Activated naive CD4-positive, alpha-beta T cell treated with anti-CD3 and anti-CD28 coated beads for 36 hours (primary cell): ENCODE measurements around the gene ZER1. TPM values are rescaled to one million over a fixed set of nuclear protein-coding genes. Genes with fewer than 3 reads are reported as not detected.
"Not testable (repeated sequence)": the region's sequence is repeated elsewhere in the genome, so short reads cannot be mapped to it uniquely, and the experiment has no call there.

Experiments used
- CTCF ChIA-PET: fragments of 350-600 bp; sonication (Branson Sonifier 250); formaldehyde crosslinking; loops from one replicate; lab custom pipeline; 2021; ENCODE audit warnings: antibody characterized with exemption; lab: Charles Lee
- DNase-seq: peaks from one replicate; pipeline ENCODE4 v3.0.0-alpha.2; 2020
- H3K27ac Mint-ChIP-seq: one replicate; pipeline ENCODE4 v1.8.0; 2021; ENCODE audit warnings: mild to moderate bottlenecking, mixed read lengths
- H3K27me3 Mint-ChIP-seq: one replicate; pipeline ENCODE4 v1.8.0; 2021; ENCODE audit warnings: low read depth, mixed read lengths
- H3K36me3 Mint-ChIP-seq: one replicate; pipeline ENCODE4 v1.8.0; 2021; ENCODE audit warnings: low read depth, mixed read lengths
- H3K4me1 Mint-ChIP-seq: one replicate; pipeline ENCODE4 v1.8.0; 2021; ENCODE audit warnings: low read depth, mixed read lengths
- H3K4me3 Mint-ChIP-seq: one replicate; pipeline ENCODE4 v1.8.0; 2021; ENCODE audit warnings: mild to moderate bottlenecking, moderate library complexity, mixed read lengths
- H3K9me3 Mint-ChIP-seq: one replicate; pipeline ENCODE4 v1.8.0; 2021; ENCODE audit warnings: mixed read lengths
- intact Hi-C: fragments of 100-400 bp; cut with micrococcal nuclease; formaldehyde crosslinking; loops from one replicate; pipeline ENCODE4 v1.15.1; 2023
- total RNA-seq, 2 experiments: library from RNA; stranded (reverse); gene quantifications; one replicate each; pipeline ENCODE4 v1.2.3, GENCODE V29; 2021

ZER1 gene
- total RNA-seq, 2 experiments from 2014 or later, result 9.9 to 11.0 TPM

DNA sequence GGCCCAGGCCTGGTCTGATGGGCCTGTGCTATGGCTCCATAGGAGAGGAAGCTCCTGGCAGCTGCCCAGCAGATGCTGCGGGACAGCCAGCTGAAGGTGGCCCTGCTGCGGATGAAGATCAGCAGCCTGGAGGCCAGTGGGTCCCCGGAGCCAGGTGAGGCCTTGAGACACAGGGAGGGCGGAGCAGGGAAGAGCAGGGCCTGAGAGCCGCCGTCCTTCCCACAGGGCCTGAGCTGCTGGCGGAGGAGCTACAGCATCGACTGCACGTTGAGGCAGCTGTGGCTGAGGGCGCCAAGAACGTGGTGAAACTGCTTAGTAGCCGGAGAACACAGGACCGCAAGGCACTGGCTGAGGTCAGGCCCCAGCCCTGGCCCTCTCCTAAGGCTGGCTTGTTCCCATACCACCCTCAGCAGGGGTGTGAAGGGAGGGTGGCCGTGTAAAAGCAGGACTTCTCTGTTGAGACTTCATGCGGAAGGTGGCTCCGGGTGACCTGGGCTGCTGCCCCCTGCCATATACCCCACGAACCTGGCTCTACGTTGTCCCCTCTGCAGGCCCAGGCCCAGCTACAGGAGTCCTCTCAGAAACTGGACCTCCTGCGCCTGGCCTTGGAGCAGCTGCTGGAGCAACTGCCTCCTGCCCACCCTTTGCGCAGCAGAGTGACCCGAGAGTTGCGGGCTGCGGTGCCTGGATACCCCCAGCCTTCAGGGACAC is 64.9 kb downstream of the ZER1 start:
- Mint-ChIP-seq H3K36me3 (no peaks in the 10 kb centered on the region), H3K4me3 (no peak overlapping the region), H3K9me3 (no peaks in the 10 kb centered on the region), H3K4me1 (peaks cover 7% of the 10 kb centered on the region), H3K27ac (no peak overlapping the region), H3K27me3 (no peaks in the 10 kb centered on the region)
- CTCF ChIA-PET, result interaction anchor here (0.5 to 1.7 kb wide), 4 partner anchors 10 to 399 kb away, joined by 3 to 5 read pairs (median 4); no protein-coding TSS in a partner anchor
- no peak for DNase-seq
- intact Hi-C loops, result no loop called here

DNA sequence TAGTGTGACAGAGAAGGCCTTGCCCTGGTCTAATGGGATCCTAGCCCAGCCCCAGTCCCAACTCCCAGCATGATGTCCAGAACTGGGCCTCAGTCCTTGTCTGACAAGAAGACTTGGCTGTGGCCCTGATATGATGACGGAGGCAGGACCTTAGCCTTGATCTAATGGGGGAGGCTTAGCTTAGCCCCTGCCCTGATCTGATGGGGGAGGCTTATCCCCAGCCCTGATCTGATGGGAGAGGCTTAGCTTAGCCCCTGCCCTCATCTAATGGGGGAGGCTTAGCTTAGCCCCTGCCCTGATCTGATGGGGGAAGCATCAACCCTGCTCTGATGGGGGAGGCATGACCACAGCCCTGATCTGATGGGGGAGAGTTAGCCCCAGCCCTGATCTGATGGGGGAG is 65.7 kb downstream of the ZER1 start:
- H3K4me1 Mint-ChIP-seq, result peaks cover 13% of the 10 kb centered on the region
- H3K27ac Mint-ChIP-seq, result no peak overlapping the region
- no peaks in the 10 kb centered on the region for H3K27me3 Mint-ChIP-seq
- intact Hi-C loops, result no loop called here
- CTCF ChIA-PET, result interaction anchor here (0.5 to 1.7 kb wide), 3 partner anchors 9 to 400 kb away, joined by 4 to 5 read pairs (median 4); no protein-coding TSS in a partner anchor
- no peak overlapping the region for H3K4me3 Mint-ChIP-seq
- no peaks in the 10 kb centered on the region for H3K9me3 Mint-ChIP-seq
- H3K36me3 Mint-ChIP-seq, result no peaks in the 10 kb centered on the region
- no peak for DNase-seq

DNA sequence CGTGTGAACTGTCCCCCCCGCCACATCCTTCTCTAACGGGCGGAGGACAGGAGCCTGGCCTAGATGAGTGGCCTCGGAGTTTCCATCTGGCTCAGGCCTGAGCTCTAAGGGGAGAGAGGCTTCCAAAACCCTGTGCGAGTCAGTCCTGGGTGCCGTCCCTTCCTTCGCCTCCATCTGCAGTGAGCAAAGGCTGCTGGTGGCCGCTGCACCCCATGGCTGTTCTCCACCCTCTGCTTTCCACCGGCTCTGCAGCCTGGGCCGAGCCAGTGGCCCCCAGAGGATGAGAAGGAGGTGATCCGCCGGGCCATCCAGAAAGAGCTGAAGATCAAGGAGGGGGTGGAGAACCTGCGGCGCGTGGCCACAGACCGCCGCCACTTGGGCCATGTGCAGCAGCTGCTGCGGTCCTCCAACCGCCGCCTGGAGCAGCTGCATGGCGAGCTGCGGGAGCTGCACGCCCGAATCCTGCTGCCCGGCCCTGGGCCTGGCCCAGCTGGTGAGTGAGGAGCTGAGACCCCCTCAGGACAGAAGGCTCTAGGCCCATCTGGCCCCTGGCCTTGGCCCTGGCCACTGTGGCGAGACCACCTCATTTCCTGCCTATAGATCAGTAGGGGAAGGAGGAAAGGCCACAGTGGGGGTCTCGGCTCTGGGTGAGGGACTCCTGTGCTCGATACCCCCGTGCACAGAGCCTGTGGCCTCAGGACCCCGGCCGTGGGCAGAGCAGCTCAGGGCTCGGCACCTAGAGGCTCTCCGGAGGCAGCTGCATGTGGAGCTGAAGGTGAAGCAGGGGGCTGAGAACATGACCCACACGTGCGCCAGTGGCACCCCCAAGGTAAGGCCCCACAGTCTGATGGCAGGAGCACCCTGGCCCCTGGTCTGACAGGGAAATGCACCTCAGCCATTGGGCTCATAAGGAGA is 66.4 kb downstream of the ZER1 start:
- Mint-ChIP-seq H3K27ac (no peak overlapping the region), H3K36me3 (no peaks in the 10 kb centered on the region), H3K27me3 (no peaks in the 10 kb centered on the region), H3K4me1 (peaks cover 13% of the 10 kb centered on the region), H3K9me3 (no peaks in the 10 kb centered on the region), H3K4me3 (no peak overlapping the region)
- intact Hi-C loops, result no loop called here
- DNase-seq, result no peak
- CTCF ChIA-PET, result interaction anchor here (0.8 to 1.9 kb wide), 3 partner anchors 8 to 401 kb away, joined by 4 to 5 read pairs (median 5); partner anchors contain the start of gene ZDHHC12

- no peaks in the 10 kb centered on the region for H3K27me3 Mint-ChIP-seq
- no peaks in the 10 kb centered on the region for H3K36me3 Mint-ChIP-seq
- peak overlapping the region; percentile 34 for H3K4me3 Mint-ChIP-seq
- H3K4me1 Mint-ChIP-seq, result peaks cover 13% of the 10 kb centered on the region
- H3K9me3 Mint-ChIP-seq, result no peaks in the 10 kb centered on the region
- CTCF ChIA-PET, result interaction anchor here (1.9 kb wide), 1 partner anchor 21 kb away, joined by 5 read pairs; the partner anchor contains the start of gene ZDHHC12
- H3K27ac Mint-ChIP-seq, result no peak overlapping the region
- intact Hi-C loops, result no loop called here
- DNase-seq, result no peak
Measured at GRCh38 chr9:128704356-128704670, 67.4 kb downstream of the ZER1 start.

DNA sequence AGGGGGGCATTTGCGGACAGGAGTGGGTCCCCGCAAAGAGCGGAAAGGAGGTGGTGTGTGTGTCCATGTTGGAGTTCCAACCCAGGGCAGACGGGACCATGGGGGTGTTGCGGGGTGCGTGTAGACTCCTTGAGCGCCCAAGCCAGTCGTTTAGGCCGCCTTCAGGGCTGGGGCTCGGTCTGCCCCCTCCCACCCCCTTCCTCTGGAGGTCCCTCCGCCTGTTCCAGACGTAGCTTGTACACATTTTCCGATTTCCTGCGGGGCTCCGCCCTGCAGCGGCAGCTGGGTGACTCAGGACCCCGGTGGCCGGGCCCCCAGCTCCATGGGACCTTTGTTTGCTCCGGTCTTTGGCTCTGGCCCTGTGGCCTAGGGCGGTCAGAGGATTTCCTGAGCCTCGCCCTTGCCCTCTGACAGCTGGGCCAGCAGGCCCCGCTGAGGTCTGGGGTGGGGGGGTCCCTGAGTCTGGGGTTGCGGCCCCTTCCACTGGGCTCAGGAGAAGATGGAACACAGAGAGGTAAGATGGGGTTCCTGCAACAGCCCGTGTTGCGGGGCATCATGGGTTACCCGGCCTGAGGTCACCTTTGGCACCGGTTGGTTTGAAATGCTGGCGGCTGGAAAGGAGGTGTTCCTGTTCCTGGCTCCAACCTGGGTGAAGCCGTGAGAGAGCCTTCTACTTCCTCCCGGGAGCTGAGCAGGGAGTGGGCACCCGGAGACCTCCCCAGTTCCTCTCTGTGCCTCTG is 67.9 kb downstream of the ZER1 start:
- CTCF ChIA-PET, result interaction anchor here (1.9 kb wide), 1 partner anchor 21 kb away, joined by 5 read pairs; the partner anchor contains the start of gene ZDHHC12
- H3K9me3 Mint-ChIP-seq, result no peaks in the 10 kb centered on the region
- H3K4me3 Mint-ChIP-seq, result peak overlapping the region; percentile 72
- H3K27me3 Mint-ChIP-seq, result no peaks in the 10 kb centered on the region
- intact Hi-C loops, result loop anchor here (2.0 kb wide), 1 partner anchor 115 kb away; the partner anchor contains the start of gene ENDOG
- H3K27ac Mint-ChIP-seq, result no peak overlapping the region
- DNase-seq, result no peak
- no peaks in the 10 kb centered on the region for H3K36me3 Mint-ChIP-seq
- peaks cover 13% of the 10 kb centered on the region for H3K4me1 Mint-ChIP-seq

DNA sequence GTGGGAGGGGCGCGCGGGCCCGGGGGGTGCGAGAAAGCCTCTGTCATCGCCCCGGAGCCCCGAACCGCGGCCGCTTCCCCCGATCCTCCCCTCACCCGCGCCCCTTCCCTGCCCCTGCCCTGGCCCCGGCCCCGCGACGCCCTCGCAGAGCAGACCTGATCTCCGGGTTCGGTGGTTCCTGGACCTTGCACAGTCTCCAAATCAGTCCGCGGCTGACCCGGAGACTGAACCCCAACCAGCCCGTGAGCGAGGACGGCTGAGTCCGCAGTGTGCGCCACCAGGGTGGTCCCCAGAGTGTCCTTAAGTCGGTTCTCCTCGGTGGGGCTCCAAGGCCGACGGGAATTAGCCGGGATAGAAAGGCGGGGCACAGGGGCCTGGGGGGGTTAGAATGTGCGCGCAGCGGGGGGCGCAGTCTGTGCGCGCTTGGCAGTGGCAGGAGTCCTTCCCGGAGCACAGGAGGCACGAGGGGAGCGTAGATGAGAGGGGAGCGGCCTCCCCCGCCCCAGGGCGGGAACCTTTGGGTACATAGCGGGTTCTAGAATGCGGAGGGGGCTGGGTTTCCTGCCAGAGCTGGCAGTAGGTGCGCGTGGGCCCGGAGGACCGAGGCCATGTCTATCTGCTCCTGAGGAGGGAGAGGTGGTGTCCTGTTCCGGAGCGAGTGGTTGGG is 68.6 kb downstream of the ZER1 start:
- intact Hi-C loops, result loop anchor here (1.0 to 2.0 kb wide), 4 partner anchors 12 to 224 kb away; partner anchors contain the start of genes ENDOG and ZDHHC12
- H3K27ac Mint-ChIP-seq, result no peak overlapping the region
- peak overlapping the region; percentile 72 for H3K4me3 Mint-ChIP-seq
- H3K9me3 Mint-ChIP-seq, result no peaks in the 10 kb centered on the region
- peaks cover 13% of the 10 kb centered on the region for H3K4me1 Mint-ChIP-seq
- no peaks in the 10 kb centered on the region for H3K27me3 Mint-ChIP-seq
- no peaks in the 10 kb centered on the region for H3K36me3 Mint-ChIP-seq
- no peak for DNase-seq
- CTCF ChIA-PET, result interaction anchor here (1.9 kb wide), 1 partner anchor 22 kb away, joined by 5 read pairs; the partner anchor contains the start of gene ZDHHC12

- DNase-seq, result peak; percentile 91
- H3K4me3 Mint-ChIP-seq, result peak within 1 kb of the TSS; percentile 84
- H3K27ac Mint-ChIP-seq, result peak within 1 kb of the TSS; percentile 19
- H3K4me1 Mint-ChIP-seq, result peaks cover 13% of the 10 kb centered on the region
- CTCF ChIA-PET, result interaction anchor here (0.7 to 1.2 kb wide), 5 partner anchors 10 to 22 kb away, joined by 3 to 18 read pairs (median 4); no protein-coding TSS in a partner anchor
- H3K36me3 Mint-ChIP-seq, result no peaks in the 10 kb centered on the region
- H3K27me3 Mint-ChIP-seq, result no peaks in the 10 kb centered on the region
- no peaks in the 10 kb centered on the region for H3K9me3 Mint-ChIP-seq
- intact Hi-C loops, result loop anchor here (1.0 to 2.0 kb wide), 4 partner anchors 11 to 225 kb away; partner anchors contain the start of genes ENDOG and ZDHHC12
Measured at GRCh38 chr9:128702445-128702948, 69.2 kb downstream of the ZER1 start, which contains the start of gene PKN3. TSS of gene PKN3 (plus strand) at chr9:128702503. CDS start at chr9:128702916, 413 bp downstream.

- intact Hi-C loops, result no loop called here
- CTCF ChIA-PET, result interaction anchor here (0.7 to 1.2 kb wide), 2 partner anchors 9 to 17 kb away, joined by 6 to 18 read pairs; no protein-coding TSS in a partner anchor
- no peaks in the 10 kb centered on the region for H3K9me3 Mint-ChIP-seq
Measured at GRCh38 chr9:128701227-128701854, 70.4 kb downstream of the ZER1 start.

DNA sequence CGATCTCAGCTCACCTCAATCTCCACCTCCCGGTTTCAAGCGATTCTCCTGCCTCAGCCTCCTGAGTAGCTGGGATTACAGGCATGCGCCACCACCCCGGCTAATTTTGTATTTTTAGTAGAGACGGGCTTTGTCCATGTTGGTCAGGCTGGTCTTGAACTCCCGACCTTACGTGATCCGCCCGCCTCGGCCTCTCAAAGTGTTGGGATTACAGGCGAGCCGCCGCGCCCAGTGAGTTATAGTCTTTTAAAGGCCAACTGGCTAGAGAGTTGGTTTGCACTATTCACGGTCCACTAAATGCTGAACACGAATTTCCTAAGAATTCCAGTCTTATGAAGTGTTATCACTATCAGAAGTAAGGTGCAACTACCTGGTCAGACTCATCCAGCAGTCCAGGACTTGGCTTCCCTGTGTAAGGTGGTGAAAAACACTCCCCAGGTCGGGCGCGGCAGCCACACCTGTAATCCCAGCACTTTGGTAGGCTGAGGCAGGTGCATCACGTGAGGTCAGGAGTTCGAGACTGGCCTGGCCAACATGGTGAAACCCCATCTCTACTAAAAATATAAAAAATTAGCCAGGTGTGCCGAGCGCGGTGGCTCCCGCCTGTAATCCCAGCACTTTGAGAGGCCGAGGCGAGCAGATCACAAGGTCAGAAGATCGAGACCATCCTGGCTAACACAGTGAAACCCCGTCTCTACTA is 72.5 kb downstream of the ZER1 start:
- intact Hi-C loops, H3K4me3 Mint-ChIP-seq, H3K27ac Mint-ChIP-seq, DNase-seq, H3K9me3 Mint-ChIP-seq, H3K27me3 Mint-ChIP-seq: not testable (repeated sequence)
- Mint-ChIP-seq H3K4me1 (peaks cover 15% of the 10 kb centered on the region), H3K36me3 (peaks cover 14% of the 10 kb centered on the region)
- CTCF ChIA-PET, result interaction anchor here (0.6 kb wide), 1 partner anchor 14 kb away, joined by 3 read pairs; no protein-coding TSS in a partner anchor

More at GRCh38 chr9:128701227-128701854, 70.4 kb downstream of the ZER1 start:
- Mint-ChIP-seq H3K27me3 (no peaks in the 10 kb centered on the region), H3K4me3 (peak overlapping the region; percentile 60), H3K36me3 (peaks cover 2% of the 10 kb centered on the region), H3K4me1 (peaks cover 14% of the 10 kb centered on the region), H3K27ac (no peak overlapping the region)
- no peak for DNase-seq
